Cardiac muscle cell (in vitro differentiated cells and primary cell): ENCODE results near the gene EMX2. TPM values are rescaled to one million over a fixed set of nuclear protein-coding genes. Genes with fewer than 3 reads are reported as not detected.

Source experiments
- DNase-seq, 2 donors: peaks; one replicate each; pipeline versions ENCODE4 v3.0.0 to v3.0.0-alpha.2; 2010 to 2017; ENCODE audit warnings: low read depth in 1 of 2, low spot score in 1 of 2
- H3K27ac ChIP-seq: fragments of 200-600 bp; sonication (generic); 2 replicates; pipeline ENCODE4 v1.5.1; 2016
- H3K27me3 ChIP-seq: fragments of 200-600 bp; sonication (generic); 2 replicates; pipeline ENCODE4 v1.6.0; 2016; ENCODE audit warnings: control low read depth
- H3K36me3 ChIP-seq: fragments of 200-600 bp; sonication (generic); 2 replicates; pipeline ENCODE4 v1.5.1; 2016; ENCODE audit warnings: control low read depth
- H3K4me1 ChIP-seq: fragments of 200-600 bp; sonication (generic); 2 replicates; pipeline ENCODE4 v1.8.1; 2017; ENCODE audit warnings: low read depth, mild to moderate bottlenecking, mixed run types
- H3K4me3 ChIP-seq: fragments of 200-600 bp; sonication (generic); 2 replicates; pipeline ENCODE4 v1.5.1; 2016; ENCODE audit warnings: mild to moderate bottlenecking
- H3K9me3 ChIP-seq: fragments of 200-600 bp; sonication (generic); 2 replicates; pipeline ENCODE4 v1.5.1; 2017; ENCODE audit warnings: low read depth, mild to moderate bottlenecking, control low read depth
- CTCF ChIP-seq: IDR thresholded peaks from 2 replicates; pipeline ENCODE4 v1.5.1; 2012; ENCODE audit warnings: low read depth, mild to moderate bottlenecking, low read length
- polyA plus RNA-seq: library from polyadenylated mRNA; unstranded; fragments of >200 nt; fragmentation: Nextera tagmentation; extraction: Ambion mirVana; gene quantifications from 2 replicates; pipeline ENCODE4 v1.2.1, GENCODE V29; 2016
- total RNA-seq: library from RNA; depleted of rRNA; stranded (reverse); fragments of >200 nt; gene quantifications from 2 replicates; pipeline ENCODE4 v1.2.3, GENCODE V29; 2016

The EMX2 gene
- total and polyA plus RNA-seq, 2 experiments from 2014 or later = not detected

- Histone ChIP-seq H3K4me3 (no peak overlapping the region), H3K4me1 (no peaks in the 10 kb centered on the region), H3K9me3 (no peaks in the 10 kb centered on the region), H3K36me3 (no peaks in the 10 kb centered on the region), H3K27ac (no peak overlapping the region), H3K27me3 (peaks cover 68% of the 10 kb centered on the region)
- DNase-seq = no peak
- no peak for TF ChIP-seq CTCF
Observed at GRCh38 chr10:117565068-117565467, 22.5 kb downstream of the EMX2 start.

DNA sequence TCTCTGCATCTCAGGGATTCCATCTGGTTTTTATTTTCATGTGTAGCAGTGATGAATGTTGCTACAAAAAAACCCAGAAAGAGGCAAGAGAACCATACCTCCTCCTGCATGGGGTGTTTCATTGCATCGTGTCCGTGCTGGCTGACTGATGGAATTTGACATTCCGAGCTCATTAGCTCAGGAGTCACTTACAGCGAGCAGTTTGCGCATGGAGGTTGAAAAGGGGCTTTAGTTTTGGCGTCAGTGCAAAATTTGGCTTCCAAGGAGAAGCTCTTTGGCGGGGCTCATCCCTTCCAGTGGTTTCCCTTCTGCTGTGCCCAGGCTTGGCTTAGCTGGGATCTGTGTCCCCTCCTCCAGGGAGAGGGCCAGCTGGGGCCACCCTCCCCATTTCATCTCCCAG, 25.8 kb downstream of the EMX2 start:
- Histone ChIP-seq H3K4me3 (no peak overlapping the region), H3K36me3 (no peaks in the 10 kb centered on the region), H3K27ac (no peak overlapping the region), H3K9me3 (no peaks in the 10 kb centered on the region), H3K27me3 (peaks cover 74% of the 10 kb centered on the region), H3K4me1 (no peaks in the 10 kb centered on the region)
- TF ChIP-seq CTCF = no peak
- no peak for DNase-seq

GRCh38 chr10:117569610-117570390, 27.3 kb downstream of the EMX2 start:
- TF ChIP-seq CTCF = no peak
- Histone ChIP-seq H3K36me3 (no peaks in the 10 kb centered on the region), H3K4me1 (no peaks in the 10 kb centered on the region), H3K27me3 (peaks cover 84% of the 10 kb centered on the region), H3K27ac (no peak overlapping the region), H3K4me3 (no peak overlapping the region), H3K9me3 (no peaks in the 10 kb centered on the region)
- DNase-seq = no peak

- DNase-seq = no peak
- no peak for TF ChIP-seq CTCF
- Histone ChIP-seq H3K4me3 (no peak overlapping the region), H3K27ac (no peak overlapping the region), H3K36me3 (no peaks in the 10 kb centered on the region), H3K27me3 (peaks cover 87% of the 10 kb centered on the region), H3K9me3 (no peaks in the 10 kb centered on the region), H3K4me1 (no peaks in the 10 kb centered on the region)
Observed at GRCh38 chr10:117570880-117571279, 28.3 kb downstream of the EMX2 start.

DNA sequence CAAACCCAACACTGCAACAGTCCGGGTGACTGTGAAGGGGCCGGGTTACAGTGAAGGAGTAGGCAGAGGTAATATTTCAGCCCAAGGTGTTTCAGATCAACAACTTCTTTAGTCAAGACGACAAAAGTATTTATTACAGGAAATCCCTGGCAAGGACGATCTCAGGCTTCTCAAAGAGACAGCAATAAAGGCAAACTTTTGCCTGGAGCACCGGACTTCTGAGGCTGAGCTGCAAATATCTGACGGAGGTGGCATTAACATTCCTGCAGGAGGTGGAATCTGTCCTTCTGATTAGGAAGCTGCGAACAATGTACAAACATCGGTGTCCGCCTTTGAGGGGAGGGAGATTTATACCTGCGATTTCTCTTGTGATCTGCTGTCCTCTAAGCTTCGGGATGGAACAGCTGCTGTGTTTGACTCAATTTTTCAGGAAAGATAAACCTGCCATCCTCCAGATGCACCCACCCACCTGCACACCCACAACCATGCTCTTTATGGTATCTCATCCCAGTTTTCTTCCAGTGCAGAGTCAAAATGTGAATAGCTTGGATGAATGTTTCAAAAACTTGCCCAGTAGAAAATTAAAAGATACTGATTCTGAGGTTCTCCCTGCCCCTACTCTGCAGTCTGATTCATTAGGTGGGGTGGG, 32.1 kb downstream of the EMX2 start:
- Histone ChIP-seq H3K27ac (no peak overlapping the region), H3K9me3 (no peaks in the 10 kb centered on the region), H3K4me3 (no peak overlapping the region), H3K36me3 (no peaks in the 10 kb centered on the region), H3K4me1 (no peaks in the 10 kb centered on the region), H3K27me3 (peaks cover 77% of the 10 kb centered on the region)
- TF ChIP-seq CTCF = no peak
- DNase-seq = no peak
